HCT116 (cell line): ENCODE data around the gene THSD4.

Source experiments
- CTCF ChIP-seq, 3 experiments: fragments of 200-600 bp in 1 of 3; sonication (generic) in 1 of 3; IDR thresholded peaks in 2 of 3; conservative IDR thresholded peaks in 1 of 3; 2 replicates each; pipeline ENCODE4 v1.5.1; 2012 to 2017; ENCODE audit warnings: low read depth in 2 of 3, low read length in 2 of 3, antibody characterized with exemption in 1 of 3, borderline replicate concordance in 1 of 3, control low read depth in 1 of 3, mild to moderate bottlenecking in 1 of 3, mixed read lengths in 1 of 3, mixed run types in 1 of 3, moderate library complexity in 1 of 3; ENCODE audit not compliant: insufficient read depth in 1 of 3
- POLR2A ChIP-seq: IDR thresholded peaks from 2 replicates; pipeline ENCODE4 v1.7.0; 2011; ENCODE audit warnings: borderline replicate concordance; ENCODE audit not compliant: insufficient read depth, insufficient read length; ENCODE audit errors: extremely low read depth

GRCh38 chr15:71431343-71432336 is 316.4 kb downstream of the THSD4 start:
- TF ChIP-seq POLR2A (no peak), CTCF (IDR thresholded peaks at IDR 0.05 in 2 of 3, conservative IDR thresholded peaks at IDR 0.05 in 1 of 3; ENCODE audit: borderline replicate concordance in 1 of 3, insufficient read depth in 1 of 3, low read depth in 2 of 3, low read length in 2 of 3) (no peak)
